ENCODE results near the gene PLD3. TPM values are rescaled to one million over a fixed set of nuclear protein-coding genes. Genes with fewer than 3 reads are reported as not detected.

The PLD3 gene
- total and polyA plus RNA-seq, 2 experiments from 2014 or later: 181 to 490 TPM

- Mint-ChIP-seq H3K36me3 (ENCODE audit: low read depth) (peaks cover 39% of the 10 kb centered on the region), H3K27ac (no peak overlapping the region), H3K4me3 (no peak overlapping the region), H3K27me3 (ENCODE audit: insufficient read depth, low read depth, poor library complexity) (peaks cover 7% of the 10 kb centered on the region), H3K4me1 (no peaks in the 10 kb centered on the region), H3K9me3 (no peaks in the 10 kb centered on the region)
- H3K4me1 ChIP-seq (ENCODE audit: insufficient read depth): no peaks in the 10 kb centered on the region
- H3K9me2 ChIP-seq (ENCODE audit: insufficient read depth): no peaks in the 10 kb centered on the region
- TF ChIP-seq ZNF331 (CRISPR knock-in tag; IDR thresholded peaks at IDR 0.05; ENCODE audit: low read depth) (no peak), CREB1 (CRISPR knock-in tag; IDR thresholded peaks at IDR 0.05; ENCODE audit: low read depth) (no peak), JUNB (IDR thresholded peaks at IDR 0.05; ENCODE audit: unreplicated experiment) (no peak), POLR2AphosphoS5 (IDR thresholded peaks at IDR 0.05; ENCODE audit: low read depth) (no peak; the same call in 1 of the 2 replicates), EZH2 (IDR thresholded peaks at IDR 0.05; ENCODE audit: low read depth, unreplicated experiment) (no peak), EZH2phosphoT487 (IDR thresholded peaks at IDR 0.05; ENCODE audit: unreplicated experiment) (no peak), ZNF114 (CRISPR knock-in tag; IDR thresholded peaks at IDR 0.05) (no peak), STAT1 (IDR thresholded peaks at IDR 0.05; ENCODE audit: unreplicated experiment) (no peak), NANOG (IDR thresholded peaks at IDR 0.05; ENCODE audit: borderline replicate concordance) (no peak)
- TF ChIP-seq, protein P1, sequence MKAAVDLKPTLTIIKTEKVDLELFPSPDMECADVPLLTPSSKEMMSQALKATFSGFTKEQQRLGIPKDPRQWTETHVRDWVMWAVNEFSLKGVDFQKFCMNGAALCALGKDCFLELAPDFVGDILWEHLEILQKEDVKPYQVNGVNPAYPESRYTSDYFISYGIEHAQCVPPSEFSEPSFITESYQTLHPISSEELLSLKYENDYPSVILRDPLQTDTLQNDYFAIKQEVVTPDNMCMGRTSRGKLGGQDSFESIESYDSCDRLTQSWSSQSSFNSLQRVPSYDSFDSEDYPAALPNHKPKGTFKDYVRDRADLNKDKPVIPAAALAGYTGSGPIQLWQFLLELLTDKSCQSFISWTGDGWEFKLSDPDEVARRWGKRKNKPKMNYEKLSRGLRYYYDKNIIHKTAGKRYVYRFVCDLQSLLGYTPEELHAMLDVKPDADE (IDR thresholded peaks at IDR 0.05): no peak
- TF ChIP-seq, protein P2, sequence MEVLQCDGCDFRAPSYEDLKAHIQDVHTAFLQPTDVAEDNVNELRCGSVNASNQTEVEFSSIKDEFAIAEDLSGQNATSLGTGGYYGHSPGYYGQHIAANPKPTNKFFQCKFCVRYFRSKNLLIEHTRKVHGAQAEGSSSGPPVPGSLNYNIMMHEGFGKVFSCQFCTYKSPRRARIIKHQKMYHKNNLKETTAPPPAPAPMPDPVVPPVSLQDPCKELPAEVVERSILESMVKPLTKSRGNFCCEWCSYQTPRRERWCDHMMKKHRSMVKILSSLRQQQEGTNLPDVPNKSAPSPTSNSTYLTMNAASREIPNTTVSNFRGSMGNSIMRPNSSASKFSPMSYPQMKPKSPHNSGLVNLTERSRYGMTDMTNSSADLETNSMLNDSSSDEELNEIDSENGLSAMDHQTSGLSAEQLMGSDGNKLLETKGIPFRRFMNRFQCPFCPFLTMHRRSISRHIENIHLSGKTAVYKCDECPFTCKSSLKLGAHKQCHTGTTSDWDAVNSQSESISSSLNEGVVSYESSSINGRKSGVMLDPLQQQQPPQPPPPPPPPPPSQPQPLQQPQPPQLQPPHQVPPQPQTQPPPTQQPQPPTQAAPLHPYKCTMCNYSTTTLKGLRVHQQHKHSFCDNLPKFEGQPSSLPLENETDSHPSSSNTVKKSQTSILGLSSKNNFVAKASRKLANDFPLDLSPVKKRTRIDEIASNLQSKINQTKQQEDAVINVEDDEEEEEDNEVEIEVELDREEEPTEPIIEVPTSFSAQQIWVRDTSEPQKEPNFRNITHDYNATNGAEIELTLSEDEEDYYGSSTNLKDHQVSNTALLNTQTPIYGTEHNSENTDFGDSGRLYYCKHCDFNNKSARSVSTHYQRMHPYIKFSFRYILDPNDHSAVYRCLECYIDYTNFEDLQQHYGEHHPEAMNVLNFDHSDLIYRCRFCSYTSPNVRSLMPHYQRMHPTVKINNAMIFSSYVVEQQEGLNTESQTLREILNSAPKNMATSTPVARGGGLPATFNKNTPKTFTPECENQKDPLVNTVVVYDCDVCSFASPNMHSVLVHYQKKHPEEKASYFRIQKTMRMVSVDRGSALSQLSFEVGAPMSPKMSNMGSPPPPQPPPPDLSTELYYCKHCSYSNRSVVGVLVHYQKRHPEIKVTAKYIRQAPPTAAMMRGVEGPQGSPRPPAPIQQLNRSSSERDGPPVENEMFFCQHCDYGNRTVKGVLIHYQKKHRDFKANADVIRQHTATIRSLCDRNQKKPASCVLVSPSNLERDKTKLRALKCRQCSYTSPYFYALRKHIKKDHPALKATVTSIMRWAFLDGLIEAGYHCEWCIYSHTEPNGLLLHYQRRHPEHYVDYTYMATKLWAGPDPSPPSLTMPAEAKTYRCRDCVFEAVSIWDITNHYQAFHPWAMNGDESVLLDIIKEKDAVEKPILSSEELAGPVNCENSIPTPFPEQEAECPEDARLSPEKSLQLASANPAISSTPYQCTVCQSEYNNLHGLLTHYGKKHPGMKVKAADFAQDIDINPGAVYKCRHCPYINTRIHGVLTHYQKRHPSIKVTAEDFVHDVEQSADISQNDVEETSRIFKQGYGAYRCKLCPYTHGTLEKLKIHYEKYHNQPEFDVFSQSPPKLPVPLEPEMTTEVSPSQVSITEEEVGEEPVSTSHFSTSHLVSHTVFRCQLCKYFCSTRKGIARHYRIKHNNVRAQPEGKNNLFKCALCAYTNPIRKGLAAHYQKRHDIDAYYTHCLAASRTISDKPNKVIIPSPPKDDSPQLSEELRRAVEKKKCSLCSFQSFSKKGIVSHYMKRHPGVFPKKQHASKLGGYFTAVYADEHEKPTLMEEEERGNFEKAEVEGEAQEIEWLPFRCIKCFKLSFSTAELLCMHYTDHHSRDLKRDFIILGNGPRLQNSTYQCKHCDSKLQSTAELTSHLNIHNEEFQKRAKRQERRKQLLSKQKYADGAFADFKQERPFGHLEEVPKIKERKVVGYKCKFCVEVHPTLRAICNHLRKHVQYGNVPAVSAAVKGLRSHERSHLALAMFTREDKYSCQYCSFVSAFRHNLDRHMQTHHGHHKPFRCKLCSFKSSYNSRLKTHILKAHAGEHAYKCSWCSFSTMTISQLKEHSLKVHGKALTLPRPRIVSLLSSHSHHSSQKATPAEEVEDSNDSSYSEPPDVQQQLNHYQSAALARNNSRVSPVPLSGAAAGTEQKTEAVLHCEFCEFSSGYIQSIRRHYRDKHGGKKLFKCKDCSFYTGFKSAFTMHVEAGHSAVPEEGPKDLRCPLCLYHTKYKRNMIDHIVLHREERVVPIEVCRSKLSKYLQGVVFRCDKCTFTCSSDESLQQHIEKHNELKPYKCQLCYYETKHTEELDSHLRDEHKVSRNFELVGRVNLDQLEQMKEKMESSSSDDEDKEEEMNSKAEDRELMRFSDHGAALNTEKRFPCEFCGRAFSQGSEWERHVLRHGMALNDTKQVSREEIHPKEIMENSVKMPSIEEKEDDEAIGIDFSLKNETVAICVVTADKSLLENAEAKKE (CRISPR knock-in tag; IDR thresholded peaks at IDR 0.05): no peak
- TF ChIP-seq, protein P3, sequence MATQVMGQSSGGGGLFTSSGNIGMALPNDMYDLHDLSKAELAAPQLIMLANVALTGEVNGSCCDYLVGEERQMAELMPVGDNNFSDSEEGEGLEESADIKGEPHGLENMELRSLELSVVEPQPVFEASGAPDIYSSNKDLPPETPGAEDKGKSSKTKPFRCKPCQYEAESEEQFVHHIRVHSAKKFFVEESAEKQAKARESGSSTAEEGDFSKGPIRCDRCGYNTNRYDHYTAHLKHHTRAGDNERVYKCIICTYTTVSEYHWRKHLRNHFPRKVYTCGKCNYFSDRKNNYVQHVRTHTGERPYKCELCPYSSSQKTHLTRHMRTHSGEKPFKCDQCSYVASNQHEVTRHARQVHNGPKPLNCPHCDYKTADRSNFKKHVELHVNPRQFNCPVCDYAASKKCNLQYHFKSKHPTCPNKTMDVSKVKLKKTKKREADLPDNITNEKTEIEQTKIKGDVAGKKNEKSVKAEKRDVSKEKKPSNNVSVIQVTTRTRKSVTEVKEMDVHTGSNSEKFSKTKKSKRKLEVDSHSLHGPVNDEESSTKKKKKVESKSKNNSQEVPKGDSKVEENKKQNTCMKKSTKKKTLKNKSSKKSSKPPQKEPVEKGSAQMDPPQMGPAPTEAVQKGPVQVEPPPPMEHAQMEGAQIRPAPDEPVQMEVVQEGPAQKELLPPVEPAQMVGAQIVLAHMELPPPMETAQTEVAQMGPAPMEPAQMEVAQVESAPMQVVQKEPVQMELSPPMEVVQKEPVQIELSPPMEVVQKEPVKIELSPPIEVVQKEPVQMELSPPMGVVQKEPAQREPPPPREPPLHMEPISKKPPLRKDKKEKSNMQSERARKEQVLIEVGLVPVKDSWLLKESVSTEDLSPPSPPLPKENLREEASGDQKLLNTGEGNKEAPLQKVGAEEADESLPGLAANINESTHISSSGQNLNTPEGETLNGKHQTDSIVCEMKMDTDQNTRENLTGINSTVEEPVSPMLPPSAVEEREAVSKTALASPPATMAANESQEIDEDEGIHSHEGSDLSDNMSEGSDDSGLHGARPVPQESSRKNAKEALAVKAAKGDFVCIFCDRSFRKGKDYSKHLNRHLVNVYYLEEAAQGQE (IDR thresholded peaks at IDR 0.05; ENCODE audit: unreplicated experiment): no peak
- TF ChIP-seq, protein P4, sequence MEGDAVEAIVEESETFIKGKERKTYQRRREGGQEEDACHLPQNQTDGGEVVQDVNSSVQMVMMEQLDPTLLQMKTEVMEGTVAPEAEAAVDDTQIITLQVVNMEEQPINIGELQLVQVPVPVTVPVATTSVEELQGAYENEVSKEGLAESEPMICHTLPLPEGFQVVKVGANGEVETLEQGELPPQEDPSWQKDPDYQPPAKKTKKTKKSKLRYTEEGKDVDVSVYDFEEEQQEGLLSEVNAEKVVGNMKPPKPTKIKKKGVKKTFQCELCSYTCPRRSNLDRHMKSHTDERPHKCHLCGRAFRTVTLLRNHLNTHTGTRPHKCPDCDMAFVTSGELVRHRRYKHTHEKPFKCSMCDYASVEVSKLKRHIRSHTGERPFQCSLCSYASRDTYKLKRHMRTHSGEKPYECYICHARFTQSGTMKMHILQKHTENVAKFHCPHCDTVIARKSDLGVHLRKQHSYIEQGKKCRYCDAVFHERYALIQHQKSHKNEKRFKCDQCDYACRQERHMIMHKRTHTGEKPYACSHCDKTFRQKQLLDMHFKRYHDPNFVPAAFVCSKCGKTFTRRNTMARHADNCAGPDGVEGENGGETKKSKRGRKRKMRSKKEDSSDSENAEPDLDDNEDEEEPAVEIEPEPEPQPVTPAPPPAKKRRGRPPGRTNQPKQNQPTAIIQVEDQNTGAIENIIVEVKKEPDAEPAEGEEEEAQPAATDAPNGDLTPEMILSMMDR (conservative IDR thresholded peaks at IDR 0.05; ENCODE audit: low read depth in 2 of 2): no peak
- H2AFZ ChIP-seq: no peak overlapping the region
- H3K79me2 ChIP-seq (replicated peaks; ENCODE audit: insufficient read depth): no peaks in the 10 kb centered on the region
- no peaks in the 10 kb centered on the region for H4K20me1 ChIP-seq (replicated peaks; ENCODE audit: insufficient read depth)
- no peak for ATAC-seq
- H3K4me3 ChIP-seq: no peak overlapping the region
- no peaks in the 10 kb centered on the region for H3K27me3 ChIP-seq (ENCODE audit: insufficient read depth)
- DNase-seq (ENCODE audit: low spot score): no peak
- no peak overlapping the region for H3K4me2 ChIP-seq
- H3K36me3 ChIP-seq (ENCODE audit: insufficient read depth): peaks cover 7% of the 10 kb centered on the region; the same call in 1 of the 2 replicates
- H3K27ac ChIP-seq (ENCODE audit: low read depth): no peak overlapping the region
- H3F3A ChIP-seq (replicated peaks; ENCODE audit: low read depth): no peaks in the 10 kb centered on the region
Observed at GRCh38 chr19:40378509-40378908, 30.0 kb downstream of the PLD3 start.
